DMS53 treated with DMSO at 0.1 percent for 48 hours (cell line): ENCODE data around the gene GJC1.

Experiments
- DNase-seq: peaks from one replicate; lab custom pipeline; 2025; ENCODE audit not compliant: unreplicated experiment; lab: John Stamatoyannopoulos, UW

Gene GJC1

DNA sequence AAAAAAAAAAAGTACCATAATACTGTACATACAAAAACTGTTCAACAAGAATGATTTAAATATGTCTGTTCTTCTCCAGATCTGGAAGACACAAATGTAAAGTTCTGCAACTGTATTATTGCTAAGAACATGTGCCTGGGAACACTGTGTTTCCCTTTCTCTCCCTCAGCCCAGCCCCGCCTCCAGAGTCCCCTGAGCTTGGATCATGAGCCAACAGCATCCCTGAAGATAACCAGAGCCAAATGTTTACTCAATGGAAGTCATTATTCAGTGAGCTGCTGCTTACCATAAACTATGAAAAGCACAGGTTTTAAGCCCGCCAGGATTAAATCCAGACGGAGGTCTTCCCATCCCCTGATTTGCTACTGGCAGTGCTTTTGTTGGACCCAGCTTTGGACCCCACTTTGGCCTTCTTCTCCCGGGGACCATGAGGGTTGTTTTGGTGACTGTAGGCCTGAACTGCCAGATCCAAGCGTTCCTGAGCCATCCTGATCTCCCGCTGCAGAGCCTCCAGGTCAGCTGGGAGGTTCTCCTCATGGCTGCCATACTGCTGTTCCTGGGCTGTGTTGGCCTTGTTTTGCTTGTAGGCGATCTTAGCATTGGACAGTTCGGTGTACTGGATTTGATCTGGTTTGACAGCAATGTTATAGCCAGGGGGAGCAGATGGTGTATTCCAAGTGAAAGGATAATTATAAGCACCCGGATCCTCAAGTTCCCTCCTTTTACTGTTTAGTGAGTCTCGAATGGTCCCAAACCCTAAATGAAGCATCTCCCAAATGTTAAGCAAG, 25.6 kb downstream of the GJC1 start:
- DNase-seq, result no peak

DNA sequence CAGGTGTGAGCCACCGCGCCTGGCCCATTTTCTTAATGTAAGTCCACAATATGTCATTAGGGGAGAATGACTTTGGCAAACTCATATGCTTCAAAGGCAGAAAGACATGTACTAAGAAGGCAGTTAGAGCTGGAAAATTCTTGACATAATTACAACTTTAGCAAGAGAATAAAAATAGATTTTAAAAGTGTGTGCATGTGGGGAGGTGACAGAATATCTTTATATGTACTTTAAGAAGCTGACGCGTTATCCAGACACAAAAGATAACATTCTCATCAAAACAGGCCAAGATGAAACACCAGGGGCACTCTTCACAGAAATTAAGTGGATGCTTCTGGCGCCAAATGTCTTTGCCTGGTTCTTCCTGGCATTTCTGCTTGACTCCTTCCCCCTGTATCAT, 28.2 kb downstream of the GJC1 start:
- no peak for DNase-seq

DNA sequence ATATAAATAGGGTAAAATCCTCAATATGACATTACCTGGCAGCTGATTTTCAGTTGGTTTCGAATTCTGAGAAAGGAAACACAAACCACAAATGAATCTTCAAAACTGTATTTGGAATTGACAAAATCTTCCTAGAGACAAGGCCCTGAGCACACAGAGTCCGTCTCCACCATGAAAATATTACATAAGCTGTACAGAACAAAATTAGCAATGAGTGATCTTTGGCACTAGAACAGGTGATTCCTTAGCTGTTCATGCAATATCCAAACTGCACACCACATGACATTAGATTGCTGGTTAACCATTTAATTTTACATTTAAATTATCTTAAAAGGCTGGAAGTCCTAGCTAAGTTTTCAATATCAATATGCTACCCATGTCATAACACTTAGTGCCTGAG, 31.7 kb downstream of the GJC1 start:
- no peak for DNase-seq

DNA sequence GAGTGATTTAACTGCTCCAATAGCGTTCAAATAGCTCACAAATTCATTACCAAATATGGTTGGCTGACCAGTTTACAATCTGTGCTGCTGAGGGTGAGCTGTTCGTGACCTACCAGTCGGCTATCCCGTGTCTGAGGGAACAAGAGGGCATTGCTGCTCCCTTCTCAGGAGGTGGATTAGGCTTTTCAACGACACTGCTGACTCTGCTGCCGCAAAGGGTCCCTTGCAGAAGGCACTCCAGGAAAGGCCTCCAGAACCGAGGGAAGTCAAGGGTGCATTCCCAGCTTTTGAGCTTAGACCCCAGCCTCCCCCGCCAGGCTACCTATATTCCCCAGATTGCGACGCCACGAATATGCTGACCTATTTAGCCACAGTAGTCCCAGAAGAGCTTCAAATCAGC, 32.3 kb downstream of the GJC1 start:
- DNase-seq, result no peak

DNA sequence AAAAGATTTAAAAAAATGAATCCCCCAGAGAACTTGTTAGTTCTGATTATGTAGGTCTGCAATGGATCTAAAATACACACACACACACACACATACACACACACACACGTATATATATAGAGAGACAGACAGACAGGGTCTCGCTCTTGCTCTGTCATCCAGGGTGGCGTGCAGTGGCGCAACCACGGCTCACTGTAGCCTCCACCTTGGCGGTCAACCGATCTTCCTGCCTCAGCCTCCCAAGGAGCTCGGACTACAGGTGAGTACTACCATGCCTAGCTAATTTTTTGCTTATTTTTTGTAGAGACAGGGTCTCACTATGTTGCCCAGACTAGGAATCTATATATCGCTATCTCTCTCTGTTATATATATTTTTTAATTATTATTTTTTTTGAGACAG, 33.4 kb downstream of the GJC1 start:
- no peak for DNase-seq

DNA sequence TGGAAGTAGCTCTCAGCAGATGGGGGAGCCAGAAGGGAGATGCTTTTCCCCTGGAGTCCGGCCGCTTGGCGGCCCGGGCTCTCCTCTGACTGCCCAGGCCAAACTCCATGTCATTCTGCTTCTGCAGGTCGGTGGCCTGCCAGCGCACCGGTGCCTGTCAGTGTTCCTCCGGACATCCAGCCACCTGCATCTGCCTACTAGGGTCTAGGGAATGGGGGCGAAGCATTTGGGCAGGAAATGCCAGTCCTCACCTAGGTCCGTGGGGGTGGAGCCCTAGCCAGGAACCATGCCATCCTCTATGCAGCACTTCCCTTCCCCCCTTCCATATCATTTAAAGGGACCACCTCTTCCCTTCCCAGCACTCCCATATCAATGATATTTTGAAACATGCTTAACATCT, 34.2 kb downstream of the GJC1 start:
- no peak for DNase-seq

DNA sequence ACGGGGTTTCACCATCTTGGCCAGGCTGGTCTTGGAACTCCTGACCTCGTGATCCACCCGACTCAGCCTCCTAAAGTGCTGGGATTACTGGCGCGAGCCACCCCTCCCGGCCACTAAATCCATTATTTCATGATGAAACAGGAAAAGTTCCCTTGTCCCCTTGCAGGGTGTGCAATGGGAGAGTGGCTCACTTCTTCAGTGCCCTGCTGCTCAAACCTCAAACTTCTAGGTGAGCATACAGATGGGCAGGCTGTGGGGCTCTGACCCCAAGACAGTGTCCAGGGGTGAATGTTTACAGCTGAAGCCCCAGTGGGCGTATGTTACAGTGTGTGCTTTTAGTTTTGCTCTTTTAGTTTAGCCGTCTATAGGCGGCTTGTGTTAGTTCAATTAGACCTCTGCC, 34.7 kb downstream of the GJC1 start:
- DNase-seq, result no peak

DNA sequence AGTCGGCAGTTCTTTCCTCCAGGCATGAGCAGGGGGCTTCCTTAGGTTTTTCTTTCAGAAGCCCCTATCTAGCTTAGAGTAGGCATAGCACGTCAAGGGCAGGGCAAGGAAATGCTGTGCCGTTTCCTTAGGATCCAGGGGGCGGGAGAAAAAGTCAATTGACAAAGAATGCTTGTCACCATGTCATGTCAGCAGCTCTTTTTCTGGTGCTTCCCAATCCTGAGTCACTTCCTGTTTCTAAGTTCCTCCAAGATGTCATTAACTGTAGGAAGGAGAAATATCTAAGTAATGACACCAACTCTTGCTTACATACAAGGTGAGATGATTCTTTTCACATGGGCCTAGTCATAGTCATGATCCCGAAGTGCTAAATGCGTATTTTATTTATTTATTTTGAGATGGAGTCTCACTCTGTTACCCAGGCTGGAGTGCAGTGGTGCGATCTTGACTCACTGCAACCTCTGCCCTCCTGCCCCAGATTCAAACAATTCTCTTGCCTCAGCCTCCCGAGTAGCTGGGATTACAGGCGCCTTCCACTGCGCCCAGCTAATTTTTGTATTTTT, 35.2 kb downstream of the GJC1 start:
- DNase-seq, result no peak

DNA sequence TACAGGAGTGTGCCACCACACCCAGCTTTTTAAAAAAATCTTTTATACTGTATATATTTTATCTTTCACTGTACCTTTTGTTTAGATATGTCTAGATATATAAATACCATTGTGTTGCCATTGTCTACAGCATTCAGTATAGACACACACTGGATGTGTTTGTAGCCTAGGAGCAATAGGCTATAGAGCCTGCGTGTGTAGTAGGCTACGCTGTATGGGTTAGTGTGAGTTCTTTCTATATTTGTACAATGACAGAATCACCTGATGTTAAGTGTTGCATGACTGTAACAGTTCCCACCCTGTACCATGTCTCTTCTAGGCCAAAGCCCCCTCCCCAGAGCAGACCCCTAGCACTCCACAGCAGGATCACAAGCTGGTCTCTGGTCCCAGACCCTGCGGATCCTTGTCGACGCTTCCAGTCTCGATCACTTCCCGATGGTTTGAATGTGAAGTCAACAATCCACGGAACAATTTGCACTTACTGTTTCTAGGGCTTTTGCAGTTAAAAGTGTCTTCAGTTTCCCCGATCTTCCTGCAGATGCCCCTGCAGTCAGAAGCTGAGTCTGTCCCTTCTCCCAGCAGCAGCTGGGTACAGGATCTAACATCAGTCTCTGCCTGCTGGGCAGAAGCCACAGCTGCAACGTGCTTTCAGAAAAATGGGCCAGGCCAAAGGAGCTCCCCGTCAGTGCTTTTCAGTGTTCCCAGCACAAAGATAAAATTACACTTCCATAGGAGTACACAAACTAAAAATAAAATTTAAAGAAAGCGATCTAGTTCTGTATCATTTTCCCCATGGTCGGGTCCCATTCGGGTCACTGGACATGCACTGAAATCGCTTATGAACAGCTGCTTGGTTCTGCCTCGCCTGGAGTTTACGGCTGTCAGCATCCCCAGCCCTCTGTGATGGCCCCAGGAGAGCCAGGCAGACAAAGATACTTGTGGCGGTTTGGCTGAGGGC, 35.9 kb downstream of the GJC1 start:
- DNase-seq, result no peak

DNA sequence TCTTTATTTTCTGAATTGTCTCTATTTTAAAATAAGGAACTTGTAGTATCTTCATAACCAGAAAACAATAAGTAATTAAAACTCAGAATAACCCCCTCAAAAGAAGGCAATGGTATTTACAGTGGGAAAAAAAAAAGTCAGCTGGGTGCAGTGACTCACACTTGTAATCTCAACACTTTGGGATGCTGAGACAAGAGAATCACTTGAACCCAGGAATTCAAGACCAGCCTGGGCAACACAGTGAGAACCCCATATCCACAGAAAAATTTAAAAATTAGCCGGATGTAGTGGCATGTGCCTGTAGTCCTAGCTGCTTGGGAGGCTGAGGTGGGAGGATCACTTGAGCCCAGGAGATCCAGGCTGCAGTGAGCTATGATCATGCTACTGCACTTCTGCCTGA, 37.8 kb downstream of the GJC1 start:
- DNase-seq, result no peak

DNA sequence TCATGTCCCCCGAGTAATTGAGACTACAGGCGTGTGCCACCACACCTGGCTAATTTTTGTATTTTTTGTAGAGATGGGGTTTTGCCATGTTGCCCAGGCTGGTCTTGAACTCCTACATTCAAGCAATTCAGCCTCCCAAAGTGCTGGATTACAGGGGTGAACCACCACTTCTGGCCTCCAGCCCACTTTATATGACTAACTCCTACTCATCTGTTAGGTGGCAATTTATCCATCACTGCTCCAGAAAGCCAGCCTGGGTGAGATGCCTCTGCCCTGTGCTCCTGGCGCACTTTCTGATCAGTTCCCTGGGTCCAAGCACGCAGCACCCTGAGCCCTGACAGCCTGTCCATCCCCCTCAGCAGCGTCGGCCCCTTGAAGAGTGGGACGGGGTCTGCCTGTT, 41.9 kb downstream of the GJC1 start:
- no peak for DNase-seq

DNA sequence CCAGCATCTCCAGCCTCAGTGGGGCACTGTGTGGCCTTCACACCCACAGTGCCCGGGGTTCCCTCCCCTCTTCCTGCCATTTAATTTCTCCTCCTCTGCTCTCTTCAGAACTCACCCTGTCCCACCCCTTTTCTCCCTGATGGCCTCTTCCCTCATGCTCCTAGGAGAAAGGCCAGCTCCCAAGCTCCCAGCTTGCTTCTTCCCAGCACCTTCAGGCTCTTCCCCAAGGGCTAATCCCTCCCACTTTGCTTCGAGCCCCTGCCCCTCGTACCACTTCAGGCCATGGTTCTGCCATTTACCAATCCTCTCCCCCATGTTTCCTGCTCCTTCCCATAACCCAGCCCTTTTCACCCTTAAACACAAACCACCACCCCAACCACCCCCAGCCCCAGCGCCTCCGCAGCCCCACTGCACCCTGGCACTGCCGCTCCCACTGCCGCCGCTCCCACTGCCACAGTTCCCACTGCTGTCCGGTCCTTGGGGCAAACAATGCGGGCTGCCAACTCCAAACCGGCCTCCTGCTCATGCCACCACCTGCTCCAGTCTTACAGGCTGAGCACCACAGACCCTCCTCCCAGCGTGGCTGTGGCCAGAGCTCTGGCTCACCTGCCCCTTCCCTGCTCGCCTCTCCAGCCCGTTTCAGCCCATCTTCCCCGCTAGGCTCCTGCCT, 42.7 kb downstream of the GJC1 start:
- no peak for DNase-seq

DNA sequence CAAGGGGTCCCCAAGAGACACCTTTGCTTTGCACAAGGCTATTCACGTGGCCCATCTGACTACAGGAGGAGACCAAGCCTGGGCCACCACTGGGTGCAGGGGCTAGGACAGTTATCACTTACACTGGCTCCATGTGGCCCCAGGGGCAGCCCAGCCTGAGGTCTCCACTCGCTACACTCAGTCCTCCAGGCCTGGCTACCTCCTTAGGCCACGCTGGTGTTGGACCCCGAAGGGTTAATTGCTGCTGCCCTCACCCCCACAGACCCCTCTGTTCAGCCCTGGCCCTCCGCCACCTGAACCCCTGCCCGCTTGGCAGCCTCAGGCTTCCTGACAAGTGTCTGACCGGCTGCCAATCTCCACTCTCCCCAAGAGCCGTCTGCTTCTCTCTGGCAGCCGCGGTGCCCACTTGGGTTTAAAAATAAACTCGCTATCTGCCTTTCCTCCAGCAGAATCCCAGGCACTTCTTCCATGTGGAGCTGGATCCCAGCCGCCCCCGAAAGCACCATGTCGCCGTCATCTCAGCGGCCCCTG, 43.5 kb downstream of the GJC1 start:
- no peak for DNase-seq

DNA sequence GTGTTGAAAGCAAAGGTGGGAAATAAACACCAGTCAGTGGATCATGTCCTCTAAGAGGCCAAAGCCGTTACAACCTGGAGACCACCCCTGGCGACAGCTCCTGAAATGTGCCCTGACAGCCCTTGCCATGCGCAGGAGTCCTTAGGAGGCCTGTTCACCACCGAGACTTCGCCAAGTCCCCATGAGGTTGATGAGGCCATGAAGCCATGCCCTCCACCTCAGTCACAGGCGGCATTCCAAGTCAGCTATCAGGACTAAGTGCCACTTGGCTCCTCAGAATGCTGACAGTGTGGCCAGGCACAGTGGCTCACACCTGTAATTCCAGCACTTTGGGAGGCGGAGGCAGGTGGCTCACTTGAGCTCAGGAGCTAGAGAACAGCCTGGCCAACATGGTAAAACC, 44.2 kb downstream of the GJC1 start:
- no peak for DNase-seq

DNA sequence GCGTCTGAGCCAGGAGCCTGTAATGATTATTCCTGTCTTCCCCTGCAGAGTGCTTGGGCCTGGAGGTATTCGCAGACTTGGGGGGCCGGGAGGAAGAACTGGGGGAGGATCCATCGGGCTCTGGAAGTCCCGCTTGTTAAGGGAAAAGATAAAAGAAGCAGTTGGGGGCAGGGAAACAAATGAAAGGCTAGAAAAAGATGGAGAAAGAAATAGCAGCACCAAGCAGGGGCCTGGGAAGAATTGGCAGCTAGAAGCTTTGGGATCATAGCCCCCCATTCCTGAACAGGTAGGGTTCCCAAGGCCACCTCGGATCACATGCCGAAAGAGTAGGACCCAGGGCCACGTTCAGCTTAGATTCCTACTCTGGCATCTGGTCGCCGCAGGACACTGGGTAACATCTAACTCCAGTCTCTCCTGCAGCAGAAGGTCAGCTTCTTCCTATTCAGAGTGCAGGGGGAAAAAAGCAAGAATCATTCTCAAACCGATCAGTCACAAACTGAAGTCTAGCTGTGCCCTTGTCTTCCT, 47.7 kb downstream of the GJC1 start:
- no peak for DNase-seq

DNA sequence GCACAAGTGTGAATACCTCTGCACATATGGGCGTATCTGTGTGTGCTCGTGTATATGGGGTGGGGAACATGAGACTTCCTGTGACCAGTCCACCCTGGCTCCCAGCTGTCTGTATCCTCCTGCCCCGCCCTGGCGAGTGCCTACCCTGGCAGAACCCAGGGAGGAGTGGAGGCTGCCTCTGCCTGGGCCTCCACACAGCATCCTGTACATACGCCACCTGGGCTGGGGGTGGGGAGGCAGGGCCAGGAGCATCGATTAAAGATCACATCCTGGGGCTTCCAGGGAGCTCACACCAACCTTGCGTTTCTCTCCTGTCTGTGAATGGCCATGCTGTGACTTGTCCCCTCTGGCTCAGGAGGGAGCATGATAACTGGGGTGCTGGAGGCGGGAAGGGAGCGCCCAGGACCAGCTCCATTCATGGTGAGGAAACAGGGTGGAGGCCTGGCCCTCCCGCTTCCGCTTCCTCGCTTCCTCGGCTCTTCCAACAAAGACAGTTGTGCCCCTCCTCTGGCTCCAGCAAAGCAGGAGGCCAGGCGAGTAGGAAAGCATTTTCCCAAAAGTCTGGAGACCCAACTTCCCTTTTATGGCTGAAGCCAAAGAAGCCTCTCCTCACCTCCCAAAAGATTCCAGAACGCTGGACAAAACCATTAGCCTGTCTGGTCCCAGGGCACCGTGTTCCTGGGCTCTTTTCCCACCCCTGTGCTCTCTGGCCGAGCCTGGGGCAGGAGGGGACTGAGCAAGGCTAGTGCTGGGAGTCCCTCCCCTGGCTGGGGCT, 48.3 kb downstream of the GJC1 start:
- no peak for DNase-seq

DNA sequence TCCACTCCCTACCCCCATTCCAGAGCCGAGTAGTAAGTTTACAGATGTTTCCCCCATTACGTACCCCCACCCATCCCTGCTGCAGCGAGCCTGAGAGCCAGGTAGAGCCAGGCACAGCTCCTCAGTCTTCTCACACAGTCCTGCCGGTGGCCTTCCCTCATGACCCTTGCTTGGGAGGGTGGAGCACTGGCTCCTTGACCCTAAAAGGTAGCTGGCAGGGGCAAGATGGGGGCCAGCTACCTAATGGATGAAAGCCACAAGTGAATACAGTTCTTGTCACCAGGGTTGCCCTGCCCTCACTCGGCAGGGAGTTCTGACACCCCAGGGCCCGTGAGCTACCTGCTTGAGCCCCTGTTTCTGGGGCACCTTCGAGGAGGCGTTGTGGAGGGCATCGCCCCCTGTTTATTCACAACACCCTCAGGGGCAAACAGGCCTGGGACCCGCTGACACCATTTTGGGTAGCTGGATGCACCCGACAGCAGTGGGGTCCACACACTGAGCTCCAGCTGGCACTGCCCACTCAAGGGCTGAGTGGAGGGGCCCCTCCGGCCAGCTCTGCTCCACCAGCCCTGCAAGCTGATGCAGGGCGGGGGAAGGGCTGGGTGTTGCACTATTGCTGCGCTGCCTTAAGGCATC, 49.1 kb downstream of the GJC1 start:
- no peak for DNase-seq

DNA sequence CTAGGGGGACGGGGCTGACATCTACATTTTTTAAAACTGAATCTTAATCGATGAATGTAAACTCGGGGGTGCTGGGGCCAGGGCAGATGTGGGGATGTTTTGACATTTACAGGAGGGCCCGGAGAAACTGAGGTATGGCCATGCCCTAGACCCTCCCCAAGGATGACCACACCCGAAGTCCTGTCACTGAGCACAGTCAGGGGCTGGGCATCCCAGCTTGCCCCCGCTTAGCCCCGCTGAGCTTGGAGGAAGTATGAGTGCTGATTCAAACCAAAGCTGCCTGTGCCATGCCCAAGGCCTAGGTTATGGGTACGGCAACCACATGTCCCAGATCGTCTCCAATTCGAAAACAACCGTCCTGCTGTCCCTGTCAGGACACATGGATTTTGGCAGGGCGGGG, 49.9 kb downstream of the GJC1 start:
- no peak for DNase-seq

DNA sequence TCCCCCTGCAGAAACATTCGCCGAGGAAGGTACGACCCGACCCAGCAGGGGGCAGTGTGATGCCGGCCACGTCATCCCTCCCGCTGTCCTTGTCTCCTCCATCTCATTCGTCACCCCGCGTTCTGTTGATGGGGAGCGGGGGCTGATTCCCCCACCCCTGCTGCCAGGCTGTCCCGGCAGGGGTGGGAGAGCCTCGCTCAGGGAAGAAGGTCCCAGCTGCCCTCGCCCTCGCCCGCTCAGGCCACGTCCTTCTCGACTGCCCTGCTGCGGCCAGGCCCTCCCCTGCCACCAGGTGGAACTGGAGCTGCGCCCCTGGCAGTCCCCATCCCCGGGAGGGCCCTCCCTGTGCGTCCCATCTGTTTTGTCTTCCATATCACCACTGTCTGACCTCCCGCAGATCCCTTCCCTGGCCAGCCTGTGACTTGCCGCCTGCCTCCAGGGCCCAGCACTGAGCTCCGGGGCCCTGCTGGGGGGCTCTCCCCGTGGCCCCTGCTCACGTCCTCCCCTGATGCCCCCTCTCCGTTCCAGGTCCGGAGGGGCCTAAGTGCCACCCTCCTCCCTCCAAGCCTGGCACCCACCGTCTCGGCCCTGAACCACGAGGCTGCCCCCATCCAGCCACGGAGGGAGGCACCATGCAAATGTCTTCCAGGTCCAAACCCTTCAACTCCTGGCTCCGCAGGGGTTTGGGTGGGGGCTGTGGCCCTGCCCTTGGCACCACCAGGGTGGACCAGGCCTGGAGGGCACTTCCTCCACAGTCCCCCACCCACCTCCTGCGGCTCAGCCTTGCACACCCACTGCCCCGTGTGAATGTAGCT, 50.7 kb downstream of the GJC1 start:
- DNase-seq, result peak; percentile 67
